Activated gamma-delta T cell (primary cell): ENCODE results near the gene OPHN1.
"Not testable (repeated sequence)": the region's sequence is repeated elsewhere in the genome, so short reads cannot be mapped to it uniquely, and the experiment has no call there.

Experiments
- DNase-seq: peaks from one replicate; lab custom pipeline; 2025; lab: John Stamatoyannopoulos, UW

The OPHN1 gene

DNA sequence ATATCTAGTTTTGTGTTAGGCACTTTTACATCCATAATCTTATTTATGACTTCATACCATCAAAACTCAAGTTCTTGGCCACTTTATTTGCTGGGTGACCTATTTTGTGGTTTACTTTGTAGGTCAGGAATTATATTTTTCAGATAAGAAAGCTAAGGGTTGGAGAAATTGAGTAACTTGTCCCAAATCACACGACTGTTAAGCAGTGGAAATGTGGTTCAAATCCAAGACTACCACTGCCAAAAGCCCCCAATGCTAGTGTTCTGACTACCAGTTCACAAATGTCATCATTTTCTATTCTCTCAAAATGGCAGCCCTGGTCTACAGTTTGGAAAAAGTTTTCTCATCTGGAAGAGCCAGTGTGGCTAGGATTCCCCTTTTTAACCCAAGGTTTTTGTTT is 74.6 kb downstream of the OPHN1 start:
- no peak for DNase-seq

GRCh38 chrX:68355629-68355920 is 77.7 kb downstream of the OPHN1 start:
- no peak for DNase-seq

DNA sequence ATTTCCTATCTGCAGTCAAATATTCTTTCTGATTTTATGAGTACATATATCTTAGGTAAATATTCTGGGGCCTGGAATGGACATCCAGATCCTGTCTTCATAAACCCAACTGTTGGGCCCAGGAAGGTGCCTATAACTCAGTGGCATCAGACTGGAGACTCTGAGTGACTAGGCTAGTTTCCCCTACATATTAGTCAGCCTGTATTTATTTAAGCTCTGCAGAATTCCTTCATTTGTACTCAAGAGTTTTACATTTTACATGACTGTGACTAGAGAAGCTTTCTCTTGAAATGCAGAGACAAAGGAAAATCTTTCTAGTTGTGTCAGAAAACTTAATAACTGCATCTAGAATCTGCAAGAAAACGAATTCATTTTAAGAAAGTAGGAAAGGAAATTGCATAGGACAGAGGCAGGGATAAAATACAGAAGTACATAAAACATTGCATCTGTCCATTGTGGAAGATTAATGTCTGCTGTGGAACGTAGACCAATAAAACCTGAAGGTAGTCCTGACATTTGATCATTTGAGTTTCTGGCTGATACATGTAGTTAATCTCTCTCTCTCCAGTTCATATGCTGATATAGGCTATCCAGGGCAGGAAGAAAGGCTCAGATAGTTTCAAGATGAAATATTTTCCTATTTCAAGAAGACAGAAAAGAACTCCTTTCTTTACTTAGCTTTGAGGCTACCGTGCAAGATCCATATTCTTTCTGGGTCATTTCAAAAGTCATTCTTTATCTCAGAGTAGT is 78.2 kb downstream of the OPHN1 start:
- no peak for DNase-seq

- no peak for DNase-seq
Observed at GRCh38 chrX:68345025-68345424, 88.3 kb downstream of the OPHN1 start.

DNA sequence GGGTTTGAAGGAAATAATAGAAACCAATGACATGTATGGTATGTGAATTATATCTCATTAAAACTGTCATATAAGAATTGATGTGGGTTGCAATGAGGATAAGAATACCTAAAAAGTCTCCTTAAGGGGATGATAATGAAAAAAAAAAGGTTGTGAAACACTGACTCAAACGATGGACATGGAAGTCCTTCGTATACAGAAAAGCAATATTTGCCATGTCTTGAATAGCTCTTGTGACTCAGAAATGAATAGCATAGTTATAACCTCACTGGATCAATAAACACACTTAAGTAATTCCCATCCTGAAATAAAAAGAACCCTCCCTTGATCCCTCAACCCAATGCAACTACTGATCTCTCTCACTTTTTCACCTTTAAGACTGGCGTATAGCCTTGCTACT is 89.7 kb downstream of the OPHN1 start:
- DNase-seq, result no peak

DNA sequence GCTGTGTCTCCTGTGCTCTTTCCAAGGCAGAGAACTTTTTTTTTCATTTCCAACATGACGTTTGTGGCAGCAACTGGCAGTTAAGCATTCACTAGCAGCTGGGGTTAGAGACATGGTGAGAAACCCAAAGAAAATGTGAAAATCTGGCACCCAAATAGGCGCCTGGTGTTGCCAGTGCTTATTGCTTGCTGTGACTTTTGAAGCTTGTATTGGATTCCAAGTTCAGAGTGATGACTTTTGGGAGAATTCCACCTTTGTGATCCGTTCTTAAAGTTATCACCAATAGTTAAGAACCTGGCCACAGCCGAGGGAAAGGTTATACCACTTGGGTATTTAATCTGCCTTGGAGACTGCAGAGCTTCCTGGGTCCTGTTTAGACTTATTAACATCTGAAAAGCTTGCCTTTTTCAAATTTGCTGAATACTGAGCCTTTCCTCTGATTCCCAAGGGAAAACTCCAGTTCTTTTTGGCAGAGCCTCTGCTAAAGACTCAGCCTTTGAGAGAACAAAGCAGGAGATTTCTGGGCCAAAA is 101.0 kb downstream of the OPHN1 start:
- no peak for DNase-seq

- not testable (repeated sequence) for DNase-seq
Observed at GRCh38 chrX:68326841-68327240, 106.5 kb downstream of the OPHN1 start.

DNA sequence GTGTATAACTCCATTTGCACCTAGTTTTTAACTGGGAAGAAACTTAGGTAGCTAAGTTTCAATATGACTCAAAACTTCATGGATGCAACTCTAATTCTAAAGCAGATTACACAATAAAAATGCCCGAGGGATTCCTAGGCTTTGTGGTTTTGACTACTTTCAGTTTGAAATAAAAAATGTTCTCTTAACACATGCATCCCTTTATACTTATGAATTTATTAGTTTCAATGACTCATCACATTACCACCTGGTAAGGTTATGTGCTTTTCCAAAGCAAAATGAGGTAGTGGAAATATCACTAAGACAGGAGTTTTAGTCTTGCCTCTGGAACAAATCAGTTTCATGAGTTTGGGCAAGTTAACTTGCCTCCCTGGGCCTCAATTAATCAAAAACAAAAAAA is 125.5 kb downstream of the OPHN1 start:
- no peak for DNase-seq

DNA sequence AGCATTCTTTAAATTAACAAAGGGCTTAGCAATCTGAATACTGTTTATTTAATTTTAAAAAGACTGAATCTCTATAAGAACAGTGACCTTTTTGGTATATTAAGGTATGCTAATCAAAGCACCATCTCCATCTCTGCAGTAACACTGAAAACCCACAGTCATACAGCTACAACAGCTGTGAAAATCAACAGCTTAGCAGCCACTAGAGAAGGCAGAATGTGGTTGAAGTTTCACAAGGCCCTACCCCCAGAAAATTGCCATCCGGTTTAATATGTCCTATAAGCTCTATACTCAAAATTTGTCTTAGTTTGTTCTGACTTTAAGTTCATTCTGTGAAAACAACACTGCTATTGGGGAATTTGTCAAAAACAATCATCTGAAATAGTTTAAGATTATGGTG is 128.7 kb downstream of the OPHN1 start:
- DNase-seq, result no peak

GRCh38 chrX:68299898-68300297 is 133.4 kb downstream of the OPHN1 start:
- DNase-seq, result no peak

GRCh38 chrX:68292471-68292870 is 140.8 kb downstream of the OPHN1 start:
- DNase-seq, result no peak

GRCh38 chrX:68288127-68288526 is 145.2 kb downstream of the OPHN1 start:
- no peak for DNase-seq

DNA sequence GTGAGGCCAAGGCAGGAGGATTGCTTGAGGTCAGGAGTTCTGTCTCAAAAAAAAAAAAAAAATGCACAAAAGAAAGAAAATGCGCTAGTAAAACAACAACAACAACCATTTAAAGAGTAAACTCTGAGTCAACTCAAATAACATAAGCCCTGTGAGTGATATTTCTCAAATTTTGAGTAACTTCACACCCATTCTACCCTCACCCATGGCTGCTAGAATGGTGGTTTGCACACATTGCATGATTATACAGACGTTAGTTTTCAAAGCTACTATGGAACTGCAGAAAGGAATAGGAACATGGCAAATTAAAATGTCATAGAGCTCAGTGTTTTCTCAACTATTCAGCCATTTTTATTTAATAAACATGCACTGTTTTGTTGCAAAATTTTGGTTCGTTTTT is 145.9 kb downstream of the OPHN1 start:
- DNase-seq, result no peak

DNA sequence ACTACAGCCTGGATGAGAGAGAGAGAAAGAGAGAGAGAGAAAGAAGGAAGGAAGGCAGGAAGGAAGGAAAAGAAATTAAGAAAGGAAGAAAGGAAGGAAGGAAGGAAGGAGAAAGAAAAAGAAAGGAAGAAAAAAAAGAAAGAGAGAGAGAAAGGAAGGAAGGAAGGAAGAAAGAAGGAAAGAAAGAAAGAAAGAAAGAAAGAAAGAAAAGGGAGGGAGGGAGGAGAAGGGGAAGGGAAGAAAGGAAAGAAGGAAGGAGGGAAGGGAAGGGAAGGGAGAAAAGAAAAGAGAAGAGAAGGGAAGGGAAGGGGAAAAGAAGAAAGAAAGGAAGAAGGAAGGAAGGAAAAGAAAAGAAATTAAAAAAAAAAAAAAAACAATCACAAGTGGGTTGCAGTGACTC is 146.3 kb downstream of the OPHN1 start:
- no peak for DNase-seq

- no peak for DNase-seq
Observed at GRCh38 chrX:68286076-68286475, 147.2 kb downstream of the OPHN1 start.

DNA sequence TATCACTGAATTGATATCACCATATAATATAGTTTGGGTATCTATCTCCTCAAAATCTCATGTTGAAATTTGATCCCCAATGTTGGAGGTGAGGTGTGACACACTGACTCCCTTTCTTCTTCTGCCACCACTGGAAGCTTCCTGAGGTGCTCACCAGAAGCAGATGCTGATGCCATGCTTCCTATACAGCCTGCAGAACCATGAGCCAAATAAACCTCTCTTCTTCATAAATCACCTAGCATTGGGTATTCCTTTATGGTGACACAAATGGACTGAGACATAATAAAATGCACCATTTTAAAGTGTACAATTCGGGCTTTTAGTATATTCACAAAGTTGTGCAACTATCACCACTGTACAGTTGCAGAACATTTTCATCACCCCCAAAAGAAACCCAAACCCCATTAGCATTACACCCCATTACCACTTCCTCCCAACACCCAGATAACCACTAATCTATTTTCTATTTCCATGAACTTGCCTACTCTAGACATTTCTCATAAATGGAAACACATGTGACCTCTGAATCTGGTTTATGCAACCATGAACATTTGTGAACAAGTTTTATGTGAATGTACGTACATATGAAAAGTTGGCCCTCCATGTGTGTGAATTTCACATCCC is 148.9 kb downstream of the OPHN1 start:
- DNase-seq, result no peak

GRCh38 chrX:68273887-68274286 is 159.4 kb downstream of the OPHN1 start:
- DNase-seq, result no peak

GRCh38 chrX:68264793-68265192 is 168.5 kb downstream of the OPHN1 start:
- DNase-seq, result not testable (repeated sequence)

- no peak for DNase-seq
Observed at GRCh38 chrX:68261060-68261672, 172.1 kb downstream of the OPHN1 start.

DNA sequence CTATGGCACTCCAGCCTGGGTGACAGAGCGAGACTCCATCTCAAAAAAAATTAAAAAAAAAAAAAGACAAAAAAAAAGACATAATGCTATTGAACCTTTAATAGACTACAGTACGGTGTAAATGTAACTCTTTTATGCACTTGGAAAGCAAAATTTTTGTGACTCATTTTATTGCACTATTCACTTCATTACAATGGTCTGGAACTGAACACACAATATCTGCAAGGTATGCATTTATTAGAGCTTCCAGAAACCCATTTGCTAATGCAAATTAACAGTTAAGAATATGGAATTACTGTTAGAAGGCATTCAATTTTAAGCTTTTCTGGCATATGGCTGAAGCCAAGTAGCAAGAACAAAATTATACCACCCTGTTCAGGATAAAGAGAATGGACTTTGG is 176.3 kb downstream of the OPHN1 start:
- DNase-seq, result no peak

GRCh38 chrX:68254738-68255645 is 178.3 kb downstream of the OPHN1 start:
- DNase-seq, result no peak

DNA sequence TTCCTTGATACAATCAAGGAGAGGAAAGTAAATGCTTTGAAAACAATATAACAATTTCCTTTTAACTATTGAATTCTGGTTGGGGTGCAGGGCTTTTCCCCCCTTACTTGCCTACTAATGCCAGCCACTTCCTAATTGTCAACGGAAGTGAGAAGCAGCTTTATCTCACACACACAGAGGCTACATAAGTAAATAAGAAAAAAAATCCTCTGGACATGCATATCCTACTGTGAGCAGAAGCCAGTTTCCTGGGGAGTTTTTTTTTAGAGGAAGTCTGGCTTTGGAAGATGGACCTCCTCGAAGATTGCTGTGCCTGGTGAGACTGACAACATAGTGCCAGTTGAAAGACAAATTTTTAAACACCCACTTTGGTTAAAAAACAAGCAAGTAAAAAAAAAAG is 180.6 kb downstream of the OPHN1 start:
- DNase-seq, result no peak
